K562 (cell line): Measurements from ENCODE around the gene CACNA1S. TPM values are rescaled to one million over a fixed set of nuclear protein-coding genes. Genes with fewer than 3 reads are reported as not detected.
A peak's percentile ranks its signal among the peaks of the same experiment; 100 is the strongest.

Experiments
- ATAC-seq: fragments of 200-7000 bp; cut with Tn5 transposase; 3 replicates; pipeline ENCODE4 v1.9.1; 2020; ENCODE audit warnings: moderate library complexity
- BruUV-seq: library from RNA; stranded (reverse); fragments of 400-500 nt; replicated peaks from 2 replicates; lab custom pipeline; 2021; lab: Mats Ljungman, UMichigan
- CTCF ChIA-PET: fragments of 300-600 bp; formaldehyde crosslinking; extraction: SDS; loops from one replicate; lab custom pipeline; 2021; ENCODE audit warnings: low intra/inter-chr PET ratio; lab: Yijun Ruan, JAX
- POLR2A ChIA-PET: fragments of 300-600, 350-650 bp; sonication (Branson Sonifier 250); formaldehyde crosslinking; extraction: SDS; loops from one replicate; lab custom pipeline; 2021; ENCODE audit warnings: antibody characterized with exemption, inconsistent platforms; lab: Yijun Ruan, JAX
- DNase-seq, 4 experiments: peaks; one replicate each; pipeline versions ENCODE4 v3.0.0 to v3.0.0-alpha.2; 2011 to 2018; ENCODE audit warnings: low spot score in 3 of 4, mixed read lengths in 3 of 4; ENCODE audit errors: extremely low read depth in 1 of 4
- FAIRE-seq: peaks from 2 replicates; lab custom pipeline; 2011; peaks lifted over from hg19 to GRCh38; lab: Jason Lieb, UNC
- H2AFZ ChIP-seq: 2 replicates; pipeline ENCODE4 v1.6.0; 2011; ENCODE audit warnings: low read depth, low read length, control low read depth, inconsistent platforms
- H3K27ac ChIP-seq: fragments of 200-600 bp; 3 replicates; pipeline ENCODE4 v1.8.0; 2011; ENCODE audit warnings: low read depth, mild to moderate bottlenecking, control low read depth, inconsistent platforms, low read length, moderate library complexity, mixed read lengths; ENCODE audit errors: extremely low read depth
- H3K27me3 ChIP-seq, 2 experiments: fragments of 300-600 bp in 1 of 2; 2 replicates in 1 of 2; 3 replicates in 1 of 2; pipeline versions ENCODE4 v1.6.0 to v1.8.0; 2011; ENCODE audit warnings: inconsistent platforms in 2 of 2, low read length in 2 of 2, mild to moderate bottlenecking in 1 of 2, mixed read lengths in 1 of 2, moderate library complexity in 1 of 2; ENCODE audit not compliant: control insufficient read depth in 2 of 2, insufficient read depth in 2 of 2
- H3K36me3 ChIP-seq: fragments of 300-600 bp; 3 replicates; pipeline ENCODE4 v1.8.0; 2011; ENCODE audit warnings: mild to moderate bottlenecking, low read length, inconsistent platforms; ENCODE audit not compliant: control insufficient read depth, insufficient read depth
- H3K4me1 ChIP-seq, 2 experiments: fragments of 200-600 bp in 1 of 2; replicated peaks in 1 of 2; 2 replicates in 1 of 2; 3 replicates in 1 of 2; pipeline versions ENCODE4 v1.5.1 to v1.8.0; 2011; ENCODE audit warnings: inconsistent platforms in 2 of 2, low read length in 2 of 2, mild to moderate bottlenecking in 1 of 2, mixed read lengths in 1 of 2, moderate library complexity in 1 of 2; ENCODE audit not compliant: control insufficient read depth in 2 of 2, insufficient read depth in 2 of 2
- H3K4me2 ChIP-seq: 2 replicates; pipeline ENCODE4 v1.6.1; 2011; ENCODE audit warnings: low read length, control low read depth, inconsistent platforms, mixed read lengths; ENCODE audit not compliant: insufficient read depth
- H3K4me3 ChIP-seq: fragments of 200-600 bp; sonication (generic), shearing (Covaris generic); 2 replicates; pipeline ENCODE4 v1.5.1; 2016; ENCODE audit warnings: control low read depth, inconsistent platforms
- H3K79me2 ChIP-seq: fragments of 200-600 bp; 3 replicates; pipeline ENCODE4 v1.8.0; 2011; ENCODE audit warnings: low read length, inconsistent platforms; ENCODE audit not compliant: control insufficient read depth, insufficient read depth
- H3K9ac ChIP-seq, 2 experiments: 2 replicates each; pipeline versions ENCODE4 v1.6.0 to v1.6.1; 2011; ENCODE audit warnings: low read depth in 2 of 2, low read length in 2 of 2, control low read depth in 1 of 2, inconsistent platforms in 1 of 2, mild to moderate bottlenecking in 1 of 2, mixed read lengths in 1 of 2; ENCODE audit not compliant: insufficient read depth in 1 of 2
- H3K9me1 ChIP-seq: one replicate; pipeline ENCODE4 v1.6.0; 2011; ENCODE audit warnings: inconsistent platforms, mild to moderate bottlenecking, low read length, moderate library complexity; ENCODE audit not compliant: control insufficient read depth, insufficient read depth
- H3K9me3 ChIP-seq: replicated peaks from 2 replicates; pipeline ENCODE4 v1.5.1; 2011; ENCODE audit warnings: low read depth, low read length, inconsistent platforms; ENCODE audit not compliant: control insufficient read depth, insufficient read depth
- H4K20me1 ChIP-seq: replicated peaks from 2 replicates; pipeline ENCODE4 v1.6.1; 2011; ENCODE audit warnings: low read length, inconsistent platforms, mixed read lengths; ENCODE audit not compliant: control insufficient read depth, insufficient read depth
- AFF1 ChIP-seq, 2 experiments: fragments of 450-650 bp; IDR thresholded peaks; 2 replicates each; pipeline ENCODE4 v1.6.1; 2018; ENCODE audit warnings: mild to moderate bottlenecking in 2 of 2, low read depth in 1 of 2; ENCODE audit not compliant: partially characterized antibody in 2 of 2
- CCNT2 ChIP-seq: IDR thresholded peaks from 2 replicates; pipeline ENCODE4 v1.6.1; 2011; ENCODE audit warnings: borderline replicate concordance, low read depth, mild to moderate bottlenecking, moderate library complexity, mixed read lengths, low read length; ENCODE audit not compliant: insufficient read length; ENCODE audit errors: extremely low read depth
- EP300 ChIP-seq: IDR thresholded peaks from 2 replicates; pipeline ENCODE4 v1.6.1; 2012; ENCODE audit warnings: low read length, improper control_type of control experiment
- MTA2 ChIP-seq: fragments of 450-650 bp; IDR thresholded peaks from 2 replicates; pipeline ENCODE4 v1.6.1; 2016; ENCODE audit warnings: low read depth
- NCOA1 ChIP-seq: fragments of 450-650 bp; IDR thresholded peaks from 2 replicates; pipeline ENCODE4 v1.6.1; 2016; ENCODE audit warnings: low read depth
- RERE ChIP-seq: sonication (generic); formaldehyde crosslinking; IDR thresholded peaks from 2 replicates; pipeline ENCODE4 v1.8.0; 2023; ENCODE audit warnings: missing genetic modification reagents, mild to moderate bottlenecking, borderline replicate concordance
- TCF7L2 ChIP-seq: fragments of 150-350 bp; IDR thresholded peaks from 2 replicates; pipeline ENCODE4 v1.6.1; 2016; ENCODE audit warnings: low read depth, mild to moderate bottlenecking, low read length, moderate library complexity
- ZBED1 ChIP-seq: IDR thresholded peaks from 2 replicates; pipeline ENCODE4 v1.6.1; 2014
- ZBTB12 ChIP-seq: fragments of 250-450 bp; sonication (Bioruptor Pico); IDR thresholded peaks from 2 replicates; pipeline ENCODE4 v1.4.0; 2020
- ZFP36 ChIP-seq: fragments of 150-350 bp; IDR thresholded peaks from 2 replicates; pipeline ENCODE4 v1.6.1; 2018; ENCODE audit warnings: low read length, low read depth; ENCODE audit not compliant: partially characterized antibody
- ZNF436 ChIP-seq: fragments of 250-450, 450-650 bp; sonication (Bioruptor Pico); formaldehyde crosslinking; IDR thresholded peaks from 2 replicates; pipeline ENCODE4 v1.7.0; 2020; ENCODE audit warnings: mild to moderate bottlenecking
- ZNF668 ChIP-seq: fragments of 250-450 bp; sonication (Bioruptor Pico); IDR thresholded peaks from 2 replicates; pipeline ENCODE4 v1.8.0; 2022; ENCODE audit warnings: mild to moderate bottlenecking, inconsistent platforms
- WGBS: fragments of 100-300 bp; shearing (Covaris generic); methylation state at CpG from one replicate; pipeline ENCODE4 v1.1.6; 2016; ENCODE audit warnings: low coverage, mixed read lengths; ENCODE audit not compliant: insufficient coverage; ENCODE audit errors: missing lambda C conversion rate; 5-methylcytosine and 5-hydroxymethylcytosine counted together
- in situ Hi-C: fragments of 300-500 bp; cut with MboI; formaldehyde crosslinking; loops from 4 replicates; pipeline ENCODE4 v1.15.0; 2018; ENCODE audit warnings: inconsistent platforms, mixed read lengths
- intact Hi-C: fragments of 100-400 bp; cut with micrococcal nuclease; formaldehyde crosslinking; loops from 2 replicates; pipeline ENCODE4 v1.14.2; 2022
- polyA plus RNA-seq, 8 experiments: library from polyadenylated mRNA; depleted of rRNA in 4 of 8; stranded (reverse) in 5 of 8; unstranded in 3 of 8; fragments of >200 nt; fragmentation: Nextera tagmentation in 2 of 8; fragmentation: Illumina TruSeq in 1 of 8; extraction: Ambion mirVana in 2 of 8; extraction: Trizol in 1 of 8; gene quantifications; 2 replicates each; pipeline versions ENCODE4 v1.2.1 to v1.2.3, GENCODE V29; 2011 to 2014; ENCODE audit warnings: inconsistent platforms in 1 of 8, missing spikeins in 1 of 8
- total RNA-seq, 7 experiments: library from RNA; depleted of rRNA in 6 of 7; stranded (reverse); fragments of >200 nt in 6 of 7; fragmentation: Illumina TruSeq in 2 of 7; extraction: Trizol in 2 of 7; gene quantifications; 2 replicates each; pipeline versions ENCODE4 v1.2.1 to v1.2.3, GENCODE V29; 2011 to 2021; ENCODE audit warnings: low replicate concordance in 1 of 7

Gene CACNA1S
- total and polyA plus RNA-seq, 9 of the 15 experiments (the other 6 are each of a cell fraction or from before 2014, with no cell fraction given), result not detected

GRCh38 chr1:200991097-200991614 lies 121.1 kb downstream of the CACNA1S start:
- no TSS peak for BruUV-seq
- H3K9ac ChIP-seq, result peak overlapping the region in 1 of 2 experiments; percentile 47; a peak in 1 of 4 replicates
- H4K20me1 ChIP-seq, result 0 out of 2 replicates have a peak, but pooled peaks cover 7% of the 10 kb centered on the region
- H3K27me3 ChIP-seq, result no peaks in the 10 kb centered on the region
- intact Hi-C loops (no loop called here), in situ Hi-C loops (no loop called here)
- no peak overlapping the region for H3K27ac ChIP-seq
- H3K4me3 ChIP-seq, result no peak overlapping the region
- no peak overlapping the region for H2AFZ ChIP-seq
- no peak for FAIRE-seq
- ChIA-PET CTCF (no interaction called here), POLR2A (interaction anchor here (0.6 to 1.5 kb wide), 6 partner anchors 9 to 257 kb away, joined by 3 to 4 read pairs (median 3); no protein-coding TSS in a partner anchor)
- peaks cover 2% of the 10 kb centered on the region; the same call in 1 of the 3 replicates for H3K36me3 ChIP-seq
- no peaks in the 10 kb centered on the region for H3K9me1 ChIP-seq
- DNase-seq, result no peak
- H3K4me1 ChIP-seq, result peaks cover 0 to 10% of the 10 kb centered on the region in 2 experiments; a peak in 1 of 5 replicates
- no peak overlapping the region for H3K4me2 ChIP-seq
- ATAC-seq, result no peak
- 61% methylated on average over 10 of the region's 10 CpGs for WGBS
- H3K79me2 ChIP-seq, result no peaks in the 10 kb centered on the region
- no peaks in the 10 kb centered on the region for H3K9me3 ChIP-seq
- TF ChIP-seq ZFP36 (no peak), AFF1 (IDR thresholded peaks at IDR 0.05; ENCODE audit: low read depth in 1 of 2, partially characterized antibody in 2 of 2) (no peak), ZBTB12 (CRISPR knock-in tag) (no peak), ZNF668 (no peak), ZBED1 (no peak), NCOA1 (no peak), TCF7L2 (no peak), CCNT2 (no peak), RERE (CRISPR knock-in tag) (no peak), MTA2 (no peak), ZNF436 (CRISPR knock-in tag) (no peak), EP300 (no peak)
